Neutrophil (primary cell): ENCODE results near the gene ZC3H12C.

ENCODE experiments used
- H3K27ac ChIP-seq: fragments of 200-600 bp; sonication (generic); 2 replicates; pipeline ENCODE4 v1.5.1; 2016; ENCODE audit warnings: mild to moderate bottlenecking, moderate library complexity
- H3K27me3 ChIP-seq: fragments of 200-600 bp; sonication (generic); 2 replicates; pipeline ENCODE4 v1.6.0; 2016; ENCODE audit warnings: mild to moderate bottlenecking
- H3K36me3 ChIP-seq: fragments of 200-600 bp; sonication (generic); 2 replicates; pipeline ENCODE4 v1.5.1; 2017
- H3K4me1 ChIP-seq, 2 experiments: fragments of 200-600 bp in 1 of 2; sonication (generic) in 1 of 2; 1 replicate in 1 of 2; 2 replicates in 1 of 2; pipeline versions ENCODE4 v1.5.1 to v1.6.1; 2013 to 2016; ENCODE audit warnings: low read depth in 1 of 2, low read length in 1 of 2, mild to moderate bottlenecking in 1 of 2, moderate library complexity in 1 of 2; ENCODE audit not compliant: control insufficient read depth in 1 of 2, insufficient read depth in 1 of 2
- H3K4me3 ChIP-seq, 2 experiments: fragments of 200-600 bp in 1 of 2; sonication (generic) in 1 of 2; 1 replicate in 1 of 2; 2 replicates in 1 of 2; pipeline ENCODE4 v1.5.1; 2013 to 2016; ENCODE audit warnings: low read depth in 1 of 2, low read length in 1 of 2, mild to moderate bottlenecking in 1 of 2, moderate library complexity in 1 of 2
- H3K9me3 ChIP-seq: fragments of 200-600 bp; sonication (generic); 2 replicates; pipeline ENCODE4 v1.5.1; 2016
- CTCF ChIP-seq: fragments of 200-600 bp; sonication (generic); IDR thresholded peaks from 2 replicates; pipeline ENCODE4 v1.5.1; 2016; ENCODE audit warnings: antibody characterized with exemption

The ZC3H12C gene

GRCh38 chr11:110053848-110054414 lies 39.3 kb upstream of the ZC3H12C start:
- Histone ChIP-seq H3K9me3 (peaks cover 18% of the 10 kb centered on the region), H3K4me3 (no peak overlapping the region), H3K27me3 (no peaks in the 10 kb centered on the region), H3K36me3 (no peaks in the 10 kb centered on the region), H3K4me1 (no peaks in the 10 kb centered on the region), H3K27ac (no peak overlapping the region)
- no peak for TF ChIP-seq CTCF

GRCh38 chr11:110056956-110057355 lies 36.2 kb upstream of the ZC3H12C start:
- H3K27me3 ChIP-seq = no peaks in the 10 kb centered on the region
- H3K27ac ChIP-seq = no peak overlapping the region
- H3K4me1 ChIP-seq = no peaks in the 10 kb centered on the region
- H3K9me3 ChIP-seq = peaks cover 18% of the 10 kb centered on the region
- H3K4me3 ChIP-seq = no peak overlapping the region
- TF ChIP-seq CTCF = no peak
- H3K36me3 ChIP-seq = no peaks in the 10 kb centered on the region

- no peak for TF ChIP-seq CTCF
Observed at GRCh38 chr11:110059706-110060463, 33.3 kb upstream of the ZC3H12C start.

GRCh38 chr11:110061296-110061695 lies 31.9 kb upstream of the ZC3H12C start:
- TF ChIP-seq CTCF = no peak
- Histone ChIP-seq H3K27me3 (no peaks in the 10 kb centered on the region), H3K4me1 (no peaks in the 10 kb centered on the region), H3K36me3 (no peaks in the 10 kb centered on the region), H3K4me3 (no peak overlapping the region), H3K9me3 (no peaks in the 10 kb centered on the region), H3K27ac (no peak overlapping the region)

More at GRCh38 chr11:110059706-110060463, 33.3 kb upstream of the ZC3H12C start:
- Histone ChIP-seq H3K4me3 (no peak overlapping the region), H3K27me3 (no peaks in the 10 kb centered on the region), H3K9me3 (no peaks in the 10 kb centered on the region), H3K36me3 (no peaks in the 10 kb centered on the region), H3K4me1 (no peaks in the 10 kb centered on the region), H3K27ac (no peak overlapping the region)

- TF ChIP-seq CTCF = no peak
- Histone ChIP-seq H3K36me3 (no peaks in the 10 kb centered on the region), H3K4me3 (no peak overlapping the region), H3K27me3 (no peaks in the 10 kb centered on the region), H3K4me1 (no peaks in the 10 kb centered on the region), H3K9me3 (no peaks in the 10 kb centered on the region), H3K27ac (no peak overlapping the region)
Observed at GRCh38 chr11:110062247-110062646, 30.9 kb upstream of the ZC3H12C start.
